Measurements from ENCODE around the gene JARID2. TPM values are rescaled to one million over a fixed set of nuclear protein-coding genes. Genes with fewer than 3 reads are reported as not detected.
A peak's percentile ranks its signal among the peaks of the same experiment; 100 is the strongest.

JARID2 gene
- polyA plus RNA-seq, 1 of the 3 experiments (the other 2 are of a cell fraction): 3.4 TPM

GRCh38 chr6:15299430-15300131 is 53.7 kb downstream of the JARID2 start:
- Histone ChIP-seq H3K4me2 (0 out of 2 replicates have a peak overlapping the region, but pooled peaks have one; percentile 28), H3K4me1 (ENCODE audit: control insufficient read depth in 1 of 2, insufficient read depth in 2 of 2, low read depth in 1 of 2, low read length in 1 of 2) (peaks cover 0 to 9% of the 10 kb centered on the region in 2 experiments; a peak in 3 of 4 replicates), H3K9me2 (no peaks in the 10 kb centered on the region), H3K9ac (no peak overlapping the region), H3K9me3 (no peaks in the 10 kb centered on the region), H3F3A (replicated peaks; ENCODE audit: insufficient read depth) (no peaks in the 10 kb centered on the region), H3K27ac (ENCODE audit: low read depth in 2 of 2, low read length in 1 of 2) (no peak overlapping the region), H3K36me3 (replicated peaks in 1 of 2; ENCODE audit: control insufficient read depth in 1 of 2, insufficient read depth in 2 of 2, low read length in 1 of 2) (no peaks in the 10 kb centered on the region), H2AFZ (ENCODE audit: low read depth) (no peak overlapping the region), H3K79me2 (ENCODE audit: insufficient read depth) (peaks cover 19% of the 10 kb centered on the region), H3K4me3 (ENCODE audit: low read depth in 2 of 2, low read length in 1 of 2) (no peak overlapping the region), H4K20me1 (ENCODE audit: insufficient read depth) (no peaks in the 10 kb centered on the region), H3K27me3 (ENCODE audit: insufficient read depth) (no peaks in the 10 kb centered on the region)
- ChIA-PET CTCF (no interaction called here), POLR2A (no interaction called here)
- no peak for TF ChIP-seq MXI1 (IDR thresholded peaks at IDR 0.05; ENCODE audit: low read depth, low read length)
- no peak for TF ChIP-seq FOXM1 (IDR thresholded peaks at IDR 0.05; ENCODE audit: low read depth)
- TF ChIP-seq NFIC (IDR thresholded peaks at IDR 0.05; ENCODE audit: borderline replicate concordance): no peak
- TF ChIP-seq POLR2AphosphoS5 (IDR thresholded peaks at IDR 0.05; ENCODE audit: low read depth, low read length): no peak
- no peak for TF ChIP-seq YY1 (IDR thresholded peaks at IDR 0.05; ENCODE audit: low read depth)
- no peak for TF ChIP-seq RFX5 (IDR thresholded peaks at IDR 0.05; ENCODE audit: low read length)
- no peak for TF ChIP-seq GABPA (IDR thresholded peaks at IDR 0.05; ENCODE audit: low read depth)
- no peak for TF ChIP-seq TEAD4 (IDR thresholded peaks at IDR 0.05; ENCODE audit: borderline replicate concordance, insufficient read depth)
- TF ChIP-seq, protein P1, sequence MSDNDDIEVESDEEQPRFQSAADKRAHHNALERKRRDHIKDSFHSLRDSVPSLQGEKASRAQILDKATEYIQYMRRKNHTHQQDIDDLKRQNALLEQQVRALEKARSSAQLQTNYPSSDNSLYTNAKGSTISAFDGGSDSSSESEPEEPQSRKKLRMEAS (IDR thresholded peaks at IDR 0.05; ENCODE audit: low read depth): no peak
- no peak for TF ChIP-seq EP300 (IDR thresholded peaks at IDR 0.05; ENCODE audit: borderline replicate concordance in 1 of 2, low read depth in 1 of 2, low read length in 1 of 2)
- WGBS (ENCODE audit: low lambda C conversion rate): 94% methylated on average over 7 of the region's 8 CpGs
- no peak for DNase-seq

DNA sequence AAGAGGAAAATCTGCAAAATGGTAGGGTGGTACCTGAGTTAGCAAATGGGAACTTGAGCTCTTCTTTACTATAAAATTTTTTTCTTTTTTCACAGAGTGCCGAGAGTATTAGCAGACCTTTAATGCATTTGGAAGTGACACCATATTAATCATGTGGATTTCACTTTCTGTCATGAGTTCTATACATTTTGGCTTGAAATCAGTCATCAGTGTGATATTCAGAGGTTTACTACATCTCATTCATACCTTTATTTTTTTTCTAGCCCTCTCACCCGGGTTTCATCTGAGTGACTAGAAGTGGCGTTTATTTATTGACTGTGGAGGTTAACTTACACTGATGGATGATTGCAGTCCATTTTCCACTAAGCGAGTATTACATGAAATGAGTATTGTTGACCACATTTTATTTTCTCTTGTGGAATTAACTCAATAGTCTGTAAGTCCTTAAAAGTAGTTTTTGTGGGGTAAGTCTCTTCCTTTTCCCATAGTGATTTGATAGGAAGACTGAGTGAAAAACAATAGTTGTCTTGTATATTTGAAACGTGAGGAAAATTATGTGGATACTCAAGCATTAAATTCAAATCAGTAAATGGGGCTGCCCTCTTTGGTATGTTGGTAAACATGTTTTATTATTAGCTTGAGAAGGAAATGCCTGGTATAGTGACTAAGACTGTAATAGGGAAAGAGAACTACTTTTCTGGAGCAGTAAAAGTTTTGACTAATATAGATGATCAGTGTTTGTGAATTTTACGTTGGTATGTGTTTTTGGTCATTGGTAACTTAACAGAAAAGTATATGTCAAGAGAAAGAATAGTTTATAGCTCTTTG is 55.5 kb downstream of the JARID2 start:
- no peaks in the 10 kb centered on the region for H3K9me3 ChIP-seq
- H3K79me2 ChIP-seq (ENCODE audit: insufficient read depth): peaks cover 6% of the 10 kb centered on the region; the same call in 1 of the 2 replicates
- DNase-seq: no peak
- H3K9ac ChIP-seq: no peak overlapping the region
- H3F3A ChIP-seq (replicated peaks; ENCODE audit: insufficient read depth): no peaks in the 10 kb centered on the region
- H3K27ac ChIP-seq (ENCODE audit: low read depth in 2 of 2, low read length in 1 of 2): no peak overlapping the region
- ChIA-PET CTCF (interaction anchor here (1.1 kb wide), 1 partner anchor 45 kb away, joined by 3 read pairs; no protein-coding TSS in a partner anchor), POLR2A (no interaction called here)
- 90% methylated on average over 6 of the region's 6 CpGs for WGBS (ENCODE audit: low lambda C conversion rate)
- H3K4me1 ChIP-seq (ENCODE audit: control insufficient read depth in 1 of 2, insufficient read depth in 2 of 2, low read depth in 1 of 2, low read length in 1 of 2): peaks cover 0 to 9% of the 10 kb centered on the region in 2 experiments; a peak in 3 of 4 replicates
- H3K36me3 ChIP-seq (replicated peaks in 1 of 2; ENCODE audit: control insufficient read depth in 1 of 2, insufficient read depth in 2 of 2, low read length in 1 of 2): no peaks in the 10 kb centered on the region
- H3K9me2 ChIP-seq: no peaks in the 10 kb centered on the region
- no peak overlapping the region for H3K4me2 ChIP-seq
- H3K27me3 ChIP-seq (ENCODE audit: insufficient read depth): no peaks in the 10 kb centered on the region
- no peak overlapping the region for H3K4me3 ChIP-seq (ENCODE audit: low read depth in 2 of 2, low read length in 1 of 2)
- no peaks in the 10 kb centered on the region for H4K20me1 ChIP-seq (ENCODE audit: insufficient read depth)
- no peak overlapping the region for H2AFZ ChIP-seq (ENCODE audit: low read depth)
- no peak for TF ChIP-seq ZBTB33 (IDR thresholded peaks at IDR 0.05; ENCODE audit: borderline replicate concordance, low read depth)
- TF ChIP-seq RCOR1 (IDR thresholded peaks at IDR 0.05; ENCODE audit: low read length): no peak
- no peak for TF ChIP-seq IRF3 (IDR thresholded peaks at IDR 0.05; ENCODE audit: low read depth, low read length)
- TF ChIP-seq FOXM1 (IDR thresholded peaks at IDR 0.05; ENCODE audit: low read depth): no peak
- TF ChIP-seq, protein P2, sequence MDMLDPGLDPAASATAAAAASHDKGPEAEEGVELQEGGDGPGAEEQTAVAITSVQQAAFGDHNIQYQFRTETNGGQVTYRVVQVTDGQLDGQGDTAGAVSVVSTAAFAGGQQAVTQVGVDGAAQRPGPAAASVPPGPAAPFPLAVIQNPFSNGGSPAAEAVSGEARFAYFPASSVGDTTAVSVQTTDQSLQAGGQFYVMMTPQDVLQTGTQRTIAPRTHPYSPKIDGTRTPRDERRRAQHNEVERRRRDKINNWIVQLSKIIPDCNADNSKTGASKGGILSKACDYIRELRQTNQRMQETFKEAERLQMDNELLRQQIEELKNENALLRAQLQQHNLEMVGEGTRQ (IDR thresholded peaks at IDR 0.05; ENCODE audit: borderline replicate concordance, low read depth, low read length): no peak
- no peak for TF ChIP-seq GATA2 (CRISPR knock-in tag; IDR thresholded peaks at IDR 0.05)
- TF ChIP-seq, protein P1 (IDR thresholded peaks at IDR 0.05; ENCODE audit: low read depth): no peak
- TF ChIP-seq YY1 (IDR thresholded peaks at IDR 0.05; ENCODE audit: low read depth): no peak
- no peak for TF ChIP-seq MXI1 (IDR thresholded peaks at IDR 0.05; ENCODE audit: low read depth, low read length)
- TF ChIP-seq ELF1 (IDR thresholded peaks at IDR 0.05): no peak
- TF ChIP-seq TEAD4 (IDR thresholded peaks at IDR 0.05; ENCODE audit: borderline replicate concordance, insufficient read depth): no peak
- TF ChIP-seq CHD2 (IDR thresholded peaks at IDR 0.05; ENCODE audit: low read length, partially characterized antibody): no peak
- no peak for TF ChIP-seq FOXJ3 (CRISPR knock-in tag; IDR thresholded peaks at IDR 0.05)
- TF ChIP-seq POLR2AphosphoS5 (IDR thresholded peaks at IDR 0.05; ENCODE audit: low read depth, low read length): no peak
- TF ChIP-seq RFX5 (IDR thresholded peaks at IDR 0.05; ENCODE audit: low read length): no peak
- no peak for TF ChIP-seq NRF1 (IDR thresholded peaks at IDR 0.05; ENCODE audit: low read depth, low read length)
- no peak for TF ChIP-seq MEF2A (IDR thresholded peaks at IDR 0.05; ENCODE audit: borderline replicate concordance, low read depth)
- TF ChIP-seq TAF1 (IDR thresholded peaks at IDR 0.05; ENCODE audit: borderline replicate concordance, low read depth, low read length): no peak

Measured in SK-N-SH (cell line).